B cell (primary cell): ENCODE results near the gene MRPS30. TPM values are rescaled to one million over a fixed set of nuclear protein-coding genes. Genes with fewer than 3 reads are reported as not detected.

Experiments used
- ATAC-seq: fragments of 200-7000 bp; cut with Tn5 transposase; one replicate; pipeline ENCODE4 v1.10.0; 2021; ENCODE audit warnings: low read depth, mild to moderate bottlenecking, moderate number of reproducible peaks, moderate library complexity
- CTCF ChIA-PET: fragments of 350-600 bp; sonication (Branson Sonifier 250); formaldehyde crosslinking; loops from one replicate; lab custom pipeline; 2021; ENCODE audit warnings: antibody characterized with exemption, inconsistent platforms; lab: Charles Lee
- POLR2A ChIA-PET: fragments of 350-600 bp; sonication (Branson Sonifier 250); formaldehyde crosslinking; loops from one replicate; lab custom pipeline; 2021; ENCODE audit warnings: antibody characterized with exemption; lab: Charles Lee
- DNase-seq: peaks from one replicate; pipeline ENCODE4 v3.0.0; 2013
- H2AFZ ChIP-seq: 2 replicates; pipeline ENCODE4 v1.6.1; 2012; ENCODE audit warnings: mild to moderate bottlenecking, low read depth, low read length; ENCODE audit not compliant: insufficient read depth, poor library complexity, severe bottlenecking
- H3K27ac ChIP-seq, 2 donors: 1 replicate in 1 of 2; 2 replicates in 1 of 2; pipeline ENCODE4 v1.5.1; 2012 to 2013; ENCODE audit warnings: low read length in 2 of 2, mild to moderate bottlenecking in 2 of 2, moderate library complexity in 1 of 2
- H3K27me3 ChIP-seq, 4 experiments: fragments of 200-600 bp in 1 of 4; sonication (generic) in 1 of 4; replicated peaks in 1 of 4; 1 replicate in 2 of 4; 2 replicates in 2 of 4; pipeline versions ENCODE4 v1.6.1 to v1.7.0; 2013 to 2016; ENCODE audit warnings: low read length in 3 of 4, mild to moderate bottlenecking in 2 of 4, mixed read lengths in 1 of 4, moderate library complexity in 1 of 4; ENCODE audit not compliant: insufficient read depth in 4 of 4, control insufficient read depth in 3 of 4; ENCODE audit errors: control extremely low read depth in 1 of 4
- H3K36me3 ChIP-seq, 2 experiments: replicated peaks in 1 of 2; 1 replicate in 1 of 2; 2 replicates in 1 of 2; pipeline versions ENCODE4 v1.6.1 to v1.7.1; 2013; ENCODE audit warnings: low read length in 1 of 2; ENCODE audit not compliant: insufficient read depth in 2 of 2, control insufficient read depth in 1 of 2; ENCODE audit errors: control extremely low read depth in 1 of 2, extremely low read depth in 1 of 2
- H3K4me1 ChIP-seq, 2 donors: fragments of 200-600 bp in 1 of 2; sonication (generic) in 1 of 2; 1 replicate in 1 of 2; 2 replicates in 1 of 2; pipeline versions ENCODE4 v1.5.1 to v1.6.1; 2013 to 2017; ENCODE audit warnings: low read length in 2 of 2; ENCODE audit not compliant: control insufficient read depth in 2 of 2, insufficient read depth in 2 of 2
- H3K4me2 ChIP-seq: replicated peaks from 2 replicates; pipeline ENCODE3; 2012; ENCODE audit warnings: mild to moderate bottlenecking, low read depth, low read length; ENCODE audit not compliant: poor library complexity, severe bottlenecking
- H3K4me3 ChIP-seq, 5 experiments: fragments of 200-600 bp in 1 of 5; sonication (generic) in 1 of 5; 1 replicate in 3 of 5; 2 replicates in 2 of 5; pipeline versions ENCODE4 v1.5.1 to v1.7.0; 2011 to 2016; ENCODE audit warnings: low read length in 4 of 5, mild to moderate bottlenecking in 4 of 5, low read depth in 2 of 5, control low read depth in 1 of 5, moderate library complexity in 1 of 5; ENCODE audit not compliant: insufficient read depth in 1 of 5; ENCODE audit errors: control extremely low read depth in 1 of 5, extremely low read depth in 1 of 5
- H3K79me2 ChIP-seq: fragments of 200-600 bp; sonication (generic); one replicate; pipeline ENCODE4 v1.6.0; 2016; ENCODE audit warnings: low read length; ENCODE audit not compliant: control insufficient read depth, insufficient read depth
- H3K9ac ChIP-seq: fragments of 200-600 bp; sonication (generic); 2 replicates; pipeline ENCODE4 v1.6.1; 2017; ENCODE audit warnings: mild to moderate bottlenecking, low read length, moderate library complexity
- H3K9me3 ChIP-seq, 3 donors: one replicate each; pipeline versions ENCODE4 v1.6.1 to v1.7.1; 2013; ENCODE audit warnings: low read length in 2 of 3; ENCODE audit not compliant: control insufficient read depth in 2 of 3, insufficient read depth in 1 of 3; ENCODE audit errors: control extremely low read depth in 1 of 3
- H4K20me1 ChIP-seq: 2 replicates; pipeline ENCODE4 v1.6.0; 2012; ENCODE audit warnings: mild to moderate bottlenecking, low read length; ENCODE audit not compliant: insufficient read depth, control insufficient read depth, poor library complexity, severe bottlenecking
- H3K27ac Mint-ChIP-seq: one replicate; pipeline ENCODE4 v1.8.0; 2021; ENCODE audit warnings: mixed read lengths
- H3K27me3 Mint-ChIP-seq: one replicate; pipeline ENCODE4 v1.8.0; 2021; ENCODE audit warnings: mixed read lengths
- H3K4me1 Mint-ChIP-seq: one replicate; pipeline ENCODE4 v1.8.0; 2021; ENCODE audit warnings: mixed read lengths
- H3K4me3 Mint-ChIP-seq: one replicate; pipeline ENCODE4 v1.8.0; 2021; ENCODE audit warnings: mixed read lengths
- H3K9me3 Mint-ChIP-seq: one replicate; pipeline ENCODE4 v1.8.0; 2022; ENCODE audit warnings: mixed read lengths; ENCODE audit not compliant: insufficient read depth
- EZH2 ChIP-seq: IDR thresholded peaks from 2 replicates; pipeline ENCODE4 v1.6.1; 2012; ENCODE audit warnings: borderline replicate concordance, low read depth, mild to moderate bottlenecking, moderate library complexity, low read length; ENCODE audit not compliant: insufficient read depth, poor library complexity, severe bottlenecking
- WGBS: methylation state at CpG from one replicate; pipeline ENCODE4 v1.1.5; 2013; ENCODE audit warnings: missing lambda C conversion rate; ENCODE audit not compliant: insufficient coverage; 5-methylcytosine and 5-hydroxymethylcytosine counted together
- intact Hi-C: fragments of 100-400 bp; cut with micrococcal nuclease; formaldehyde crosslinking; loops from one replicate; pipeline ENCODE4 v1.10.0; 2022
- polyA plus RNA-seq: library from polyadenylated mRNA; depleted of rRNA; stranded (reverse); fragments of >200 nt; gene quantifications from 2 replicates; pipeline ENCODE4 v1.2.3, GENCODE V29; 2012
- total RNA-seq, 2 donors: library from RNA; stranded (reverse); fragments of 120-200 nt in 1 of 2; gene quantifications; 1 replicate in 1 of 2; 2 replicates in 1 of 2; pipeline versions ENCODE4 v1.2.3 to v1.2.4, GENCODE V29; 2013 to 2022
- TF ChIP-seq, protein P1 (sequence below): fragments of 200-600 bp; IDR thresholded peaks from one replicate; pipeline ENCODE4 v1.8.0; 2022; ENCODE audit warnings: antibody characterized with exemption, mild to moderate bottlenecking

Gene MRPS30
- total and polyA plus RNA-seq, 2 donors (not counting 1 experiment from before 2014, with no cell fraction given): 41.8 to 46.1 TPM

DNA sequence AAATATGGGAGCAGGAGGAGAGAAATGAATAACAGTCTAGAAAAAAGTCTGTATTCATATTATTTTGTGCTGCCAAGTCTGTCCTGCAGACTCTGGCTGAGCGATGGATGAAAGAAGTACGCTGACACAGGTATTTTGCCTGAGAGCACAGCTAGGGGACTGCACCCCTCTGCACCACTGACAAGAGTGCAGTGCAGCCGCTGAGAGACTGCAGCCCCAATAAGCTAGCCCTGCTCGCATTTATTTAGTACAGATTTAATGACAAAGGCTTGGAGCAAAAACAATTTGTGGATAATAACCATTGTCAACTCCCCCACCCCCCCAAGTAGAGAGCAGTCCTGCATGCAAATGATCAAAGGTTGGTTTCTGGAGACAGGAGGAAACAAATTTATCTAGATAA lies 13.3 kb upstream of the MRPS30 start:
- no peak overlapping the region for H2AFZ ChIP-seq
- H3K4me3 ChIP-seq: no peak overlapping the region
- no peaks in the 10 kb centered on the region for H3K27me3 Mint-ChIP-seq
- no peak overlapping the region for H3K27ac Mint-ChIP-seq
- no peaks in the 10 kb centered on the region for H3K4me1 ChIP-seq
- no peak overlapping the region for H3K9ac ChIP-seq
- H3K79me2 ChIP-seq: no peaks in the 10 kb centered on the region
- H3K9me3 ChIP-seq: peaks cover 1 to 22% (median 9%) of the 10 kb centered on the region in 3 donors
- DNase-seq: no peak
- ChIA-PET CTCF (no interaction called here), POLR2A (no interaction called here)
- ATAC-seq: no peak
- no peak for TF ChIP-seq EZH2
- TF ChIP-seq, protein P1, sequence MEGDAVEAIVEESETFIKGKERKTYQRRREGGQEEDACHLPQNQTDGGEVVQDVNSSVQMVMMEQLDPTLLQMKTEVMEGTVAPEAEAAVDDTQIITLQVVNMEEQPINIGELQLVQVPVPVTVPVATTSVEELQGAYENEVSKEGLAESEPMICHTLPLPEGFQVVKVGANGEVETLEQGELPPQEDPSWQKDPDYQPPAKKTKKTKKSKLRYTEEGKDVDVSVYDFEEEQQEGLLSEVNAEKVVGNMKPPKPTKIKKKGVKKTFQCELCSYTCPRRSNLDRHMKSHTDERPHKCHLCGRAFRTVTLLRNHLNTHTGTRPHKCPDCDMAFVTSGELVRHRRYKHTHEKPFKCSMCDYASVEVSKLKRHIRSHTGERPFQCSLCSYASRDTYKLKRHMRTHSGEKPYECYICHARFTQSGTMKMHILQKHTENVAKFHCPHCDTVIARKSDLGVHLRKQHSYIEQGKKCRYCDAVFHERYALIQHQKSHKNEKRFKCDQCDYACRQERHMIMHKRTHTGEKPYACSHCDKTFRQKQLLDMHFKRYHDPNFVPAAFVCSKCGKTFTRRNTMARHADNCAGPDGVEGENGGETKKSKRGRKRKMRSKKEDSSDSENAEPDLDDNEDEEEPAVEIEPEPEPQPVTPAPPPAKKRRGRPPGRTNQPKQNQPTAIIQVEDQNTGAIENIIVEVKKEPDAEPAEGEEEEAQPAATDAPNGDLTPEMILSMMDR: no peak
- H3K4me2 ChIP-seq: no peak overlapping the region
- peaks cover 7% of the 10 kb centered on the region for H3K9me3 Mint-ChIP-seq
- intact Hi-C loops: no loop called here
- H3K4me3 Mint-ChIP-seq: no peak overlapping the region
- H4K20me1 ChIP-seq: no peaks in the 10 kb centered on the region
- H3K27ac ChIP-seq: no peak overlapping the region
- H3K4me1 Mint-ChIP-seq: no peaks in the 10 kb centered on the region
- 95% methylated on average over 3 of the region's 4 CpGs for WGBS
- H3K36me3 ChIP-seq: no peaks in the 10 kb centered on the region
- H3K27me3 ChIP-seq: no peaks in the 10 kb centered on the region

DNA sequence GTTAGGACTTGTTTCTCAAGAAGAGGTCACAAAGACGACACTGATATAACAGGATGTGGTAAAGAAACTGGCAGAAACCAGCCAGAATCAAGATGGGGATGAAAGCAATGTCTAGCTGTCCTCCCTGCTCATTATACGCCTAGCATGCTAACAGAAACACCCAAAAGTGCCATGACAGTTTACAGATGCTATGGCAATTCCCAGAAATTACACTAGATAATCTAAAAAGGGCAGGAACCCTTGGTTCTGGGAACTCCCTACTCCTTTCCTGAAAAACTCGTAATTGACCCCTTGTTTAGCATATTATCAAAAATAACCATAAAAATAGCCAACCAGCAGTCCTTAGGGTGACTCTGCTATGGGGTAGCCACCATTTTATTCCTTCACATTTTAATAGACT lies 10.9 kb upstream of the MRPS30 start:
- Histone ChIP-seq H3K4me1 (no peaks in the 10 kb centered on the region), H3K9ac (no peak overlapping the region), H3K36me3 (no peaks in the 10 kb centered on the region), H3K27ac (no peak overlapping the region), H3K79me2 (no peaks in the 10 kb centered on the region), H3K9me3 (peaks cover 1 to 20% (median 6%) of the 10 kb centered on the region in 3 donors), H3K4me3 (no peak overlapping the region), H2AFZ (no peak overlapping the region), H4K20me1 (no peaks in the 10 kb centered on the region), H3K27me3 (no peaks in the 10 kb centered on the region), H3K4me2 (no peak overlapping the region)
- H3K4me3 Mint-ChIP-seq: no peak overlapping the region
- H3K9me3 Mint-ChIP-seq: peaks cover 2% of the 10 kb centered on the region
- ChIA-PET CTCF (no interaction called here), POLR2A (no interaction called here)
- H3K4me1 Mint-ChIP-seq: no peaks in the 10 kb centered on the region
- DNase-seq (no peak), ATAC-seq (no peak)
- 74% methylated on average over 3 of the region's 3 CpGs for WGBS
- H3K27ac Mint-ChIP-seq: no peak overlapping the region
- intact Hi-C loops: no loop called here
- H3K27me3 Mint-ChIP-seq: no peaks in the 10 kb centered on the region
- no peak for TF ChIP-seq EZH2
- TF ChIP-seq, protein P1: no peak
